MCF 10A (cell line): ENCODE measurements around the gene GDPGP1. TPM values are rescaled to one million over a fixed set of nuclear protein-coding genes. Genes with fewer than 3 reads are reported as not detected.

ENCODE experiments used
- BruUV-seq: library from RNA; stranded (reverse); fragments of 400-500 nt; replicated peaks from 2 replicates; lab custom pipeline; 2021; lab: Mats Ljungman, UMichigan
- CTCF ChIA-PET: fragments of 300-600 bp; sonication (Branson Sonifier 250); formaldehyde crosslinking; extraction: SDS; loops from one replicate; lab custom pipeline; 2021; ENCODE audit warnings: antibody characterized with exemption, inconsistent platforms; lab: Yijun Ruan, JAX
- POLR2A ChIA-PET: fragments of 300-600, 350-650 bp; sonication (Branson Sonifier 250); formaldehyde crosslinking; extraction: SDS; loops from one replicate; lab custom pipeline; 2020; ENCODE audit warnings: antibody characterized with exemption, inconsistent platforms; lab: Yijun Ruan, JAX
- DNase-seq: peaks from one replicate; pipeline ENCODE4 v3.0.0-alpha.2; 2018; ENCODE audit not compliant: unreplicated experiment
- H3K27ac Mint-ChIP-seq: one replicate; pipeline ENCODE4 v1.8.0; 2022; ENCODE audit warnings: mild to moderate bottlenecking, low read depth, mixed read lengths; ENCODE audit not compliant: unreplicated experiment
- H3K27me3 Mint-ChIP-seq: one replicate; pipeline ENCODE4 v1.8.0; 2022; ENCODE audit warnings: mixed read lengths; ENCODE audit not compliant: insufficient read depth, unreplicated experiment
- H3K36me3 Mint-ChIP-seq: one replicate; pipeline ENCODE4 v1.8.0; 2022; ENCODE audit warnings: mild to moderate bottlenecking, moderate library complexity, mixed read lengths; ENCODE audit not compliant: insufficient read depth, unreplicated experiment
- H3K4me1 Mint-ChIP-seq: one replicate; pipeline ENCODE4 v1.8.0; 2022; ENCODE audit warnings: mixed read lengths; ENCODE audit not compliant: insufficient read depth, unreplicated experiment
- H3K4me3 Mint-ChIP-seq: one replicate; pipeline ENCODE4 v1.8.0; 2022; ENCODE audit warnings: mild to moderate bottlenecking, moderate library complexity, mixed read lengths; ENCODE audit not compliant: unreplicated experiment
- H3K9me3 Mint-ChIP-seq: one replicate; pipeline ENCODE4 v1.8.0; 2022; ENCODE audit warnings: mixed read lengths; ENCODE audit not compliant: unreplicated experiment
- intact Hi-C: fragments of 100-400 bp; cut with micrococcal nuclease; formaldehyde crosslinking; loops from 2 replicates; pipeline ENCODE4 v1.14.1; 2022
- total RNA-seq: library from RNA; stranded (reverse); gene quantifications from 2 replicates; pipeline ENCODE4 v1.2.3, GENCODE V29; 2022
- TF ChIP-seq, protein P1 (sequence below): fragments of 200-600 bp; IDR thresholded peaks from one replicate; pipeline ENCODE4 v1.8.0; 2022; ENCODE audit warnings: antibody characterized with exemption, mild to moderate bottlenecking; ENCODE audit not compliant: unreplicated experiment

The GDPGP1 gene
- total RNA-seq, 1 experiment from 2014 or later, result 3.4 TPM

DNA sequence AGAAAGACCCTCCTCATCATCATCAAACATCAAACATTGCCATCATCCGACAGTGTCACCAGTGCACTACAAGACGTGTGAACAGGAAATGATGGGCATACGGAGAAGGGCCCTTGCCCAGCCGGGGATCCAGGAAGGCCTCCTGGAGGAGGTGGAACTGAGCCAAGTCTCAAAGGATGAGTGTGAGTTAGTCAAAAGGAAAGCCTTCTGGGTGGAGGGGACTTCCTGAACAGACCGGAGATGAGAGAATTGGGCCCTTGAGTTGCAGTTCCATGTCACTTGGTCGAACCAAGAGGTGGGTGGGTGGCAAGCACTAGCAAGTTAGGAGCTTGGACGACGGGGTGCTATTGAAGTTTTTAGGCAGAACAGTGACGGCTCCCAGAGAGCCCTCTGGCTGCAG, 24.4 kb upstream of the GDPGP1 start:
- CTCF ChIA-PET, result interaction anchor here (0.6 to 1.3 kb wide), 2 partner anchors 23 to 456 kb away, joined by 3 to 4 read pairs; no protein-coding TSS in a partner anchor
- TF ChIP-seq, protein P1, sequence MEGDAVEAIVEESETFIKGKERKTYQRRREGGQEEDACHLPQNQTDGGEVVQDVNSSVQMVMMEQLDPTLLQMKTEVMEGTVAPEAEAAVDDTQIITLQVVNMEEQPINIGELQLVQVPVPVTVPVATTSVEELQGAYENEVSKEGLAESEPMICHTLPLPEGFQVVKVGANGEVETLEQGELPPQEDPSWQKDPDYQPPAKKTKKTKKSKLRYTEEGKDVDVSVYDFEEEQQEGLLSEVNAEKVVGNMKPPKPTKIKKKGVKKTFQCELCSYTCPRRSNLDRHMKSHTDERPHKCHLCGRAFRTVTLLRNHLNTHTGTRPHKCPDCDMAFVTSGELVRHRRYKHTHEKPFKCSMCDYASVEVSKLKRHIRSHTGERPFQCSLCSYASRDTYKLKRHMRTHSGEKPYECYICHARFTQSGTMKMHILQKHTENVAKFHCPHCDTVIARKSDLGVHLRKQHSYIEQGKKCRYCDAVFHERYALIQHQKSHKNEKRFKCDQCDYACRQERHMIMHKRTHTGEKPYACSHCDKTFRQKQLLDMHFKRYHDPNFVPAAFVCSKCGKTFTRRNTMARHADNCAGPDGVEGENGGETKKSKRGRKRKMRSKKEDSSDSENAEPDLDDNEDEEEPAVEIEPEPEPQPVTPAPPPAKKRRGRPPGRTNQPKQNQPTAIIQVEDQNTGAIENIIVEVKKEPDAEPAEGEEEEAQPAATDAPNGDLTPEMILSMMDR, result no peak
- no TSS peak for BruUV-seq
- intact Hi-C loops, result no loop called here
- DNase-seq, result peak; percentile 47
- Mint-ChIP-seq H3K4me3 (no peak overlapping the region), H3K27ac (peak overlapping the region; percentile 91), H3K9me3 (no peaks in the 10 kb centered on the region), H3K36me3 (peaks cover 50% of the 10 kb centered on the region), H3K27me3 (no peaks in the 10 kb centered on the region), H3K4me1 (peaks cover 51% of the 10 kb centered on the region)
- POLR2A ChIA-PET, result interaction anchor here (0.9 to 7.0 kb wide), 3 partner anchors 10 to 19 kb away, joined by 3 to 99 read pairs (median 4); no protein-coding TSS in a partner anchor

GRCh38 chr15:90210593-90210992, 23.4 kb upstream of the GDPGP1 start:
- ChIA-PET CTCF (no interaction called here), POLR2A (interaction anchor here (0.8 to 7.0 kb wide), 4 partner anchors 9 to 25 kb away, joined by 3 to 99 read pairs (median 43); partner anchors contain the start of gene SEMA4B)
- TF ChIP-seq, protein P1, result no peak
- intact Hi-C loops, result no loop called here
- no TSS peak for BruUV-seq
- DNase-seq, result no peak
- Mint-ChIP-seq H3K4me1 (peaks cover 50% of the 10 kb centered on the region), H3K4me3 (peak overlapping the region; percentile 1), H3K27ac (peak overlapping the region; percentile 91), H3K27me3 (no peaks in the 10 kb centered on the region), H3K9me3 (no peaks in the 10 kb centered on the region), H3K36me3 (peaks cover 47% of the 10 kb centered on the region)

- H3K9me3 Mint-ChIP-seq, result no peaks in the 10 kb centered on the region
- TF ChIP-seq, protein P1, result no peak
- BruUV-seq, result no TSS peak
- peaks cover 42% of the 10 kb centered on the region for H3K36me3 Mint-ChIP-seq
- intact Hi-C loops, result no loop called here
- CTCF ChIA-PET, result interaction anchor here (2.7 kb wide), 1 partner anchor 44 kb away, joined by 13 read pairs; no protein-coding TSS in a partner anchor
- H3K4me1 Mint-ChIP-seq, result peaks cover 46% of the 10 kb centered on the region
- POLR2A ChIA-PET, result interaction anchor here (0.8 to 7.0 kb wide), 5 partner anchors 10 to 45 kb away, joined by 5 to 99 read pairs (median 66); partner anchors contain the start of genes CIB1, GDPGP1 and SEMA4B
- DNase-seq, result peak; percentile 35
- peak overlapping the region; percentile 91 for H3K27ac Mint-ChIP-seq
- H3K27me3 Mint-ChIP-seq, result no peaks in the 10 kb centered on the region
- peak overlapping the region; percentile 1 for H3K4me3 Mint-ChIP-seq
These were observed 23.0 kb upstream of the GDPGP1 start for GRCh38 chr15:90211009-90211408.

DNA sequence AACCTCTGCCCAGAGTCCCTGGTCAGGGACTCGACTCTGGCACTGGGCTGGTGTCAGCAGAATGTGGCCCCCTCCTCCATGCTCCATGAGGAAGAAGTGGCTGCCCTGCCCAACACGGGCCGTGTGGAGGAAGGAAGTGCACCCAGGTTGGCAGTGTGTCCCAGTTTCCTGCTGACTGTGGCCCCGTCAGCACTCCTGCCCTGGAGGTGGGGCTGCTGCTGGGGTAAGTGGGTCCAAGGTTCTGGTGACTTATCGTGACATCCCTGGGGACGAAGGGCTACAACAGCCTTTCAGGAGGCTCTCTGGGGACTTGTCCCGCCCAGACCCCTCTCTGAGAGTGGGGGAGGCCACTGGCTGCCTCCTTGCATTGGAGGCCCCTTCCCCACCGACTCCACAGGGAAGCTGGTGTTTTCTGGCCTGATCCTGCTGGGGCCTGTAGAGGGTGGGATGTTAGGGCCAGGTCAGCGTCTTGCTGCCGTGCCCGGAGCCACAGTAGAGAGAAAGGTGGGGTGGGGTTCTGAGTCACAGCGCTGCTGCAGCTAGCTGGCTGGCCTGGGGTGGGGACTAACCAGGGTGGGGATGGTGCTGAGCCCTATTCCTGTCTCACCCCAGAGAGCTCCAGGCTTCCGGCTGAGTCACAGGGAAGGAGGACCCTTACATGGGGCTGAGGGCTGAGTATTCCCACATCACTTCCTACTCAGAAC, 22.4 kb upstream of the GDPGP1 start:
- POLR2A ChIA-PET, result interaction anchor here (0.7 to 7.0 kb wide), 12 partner anchors 9 to 1122 kb away, joined by 3 to 99 read pairs (median 4); partner anchors contain the start of genes CIB1, GDPGP1, NGRN and SEMA4B
- no TSS peak for BruUV-seq
- Mint-ChIP-seq H3K27me3 (no peaks in the 10 kb centered on the region), H3K4me3 (peak overlapping the region; percentile 61), H3K4me1 (peaks cover 43% of the 10 kb centered on the region), H3K27ac (peak overlapping the region; percentile 91), H3K36me3 (peaks cover 39% of the 10 kb centered on the region), H3K9me3 (no peaks in the 10 kb centered on the region)
- CTCF ChIA-PET, result interaction anchor here (0.7 to 5.6 kb wide), 4 partner anchors 20 to 729 kb away, joined by 4 to 40 read pairs (median 16); partner anchors contain the start of genes CIB1 and GDPGP1
- intact Hi-C loops, result loop anchor here (2.0 kb wide), 1 partner anchor 27 kb away; no protein-coding TSS in a partner anchor
- peak; percentile 93 for DNase-seq
- TF ChIP-seq, protein P1, result no peak
